ENCODE measurements around the gene HES5. TPM values are rescaled to one million over a fixed set of nuclear protein-coding genes. Genes with fewer than 3 reads are reported as not detected.

The HES5 gene
- total and polyA plus RNA-seq, 2 of the 13 experiments (the other 11 are each of a cell fraction or from before 2014, with no cell fraction given), result not detected

- no peak for ATAC-seq
- Histone ChIP-seq H3K9me3 (ENCODE audit: low read length) (no peaks in the 10 kb centered on the region), H3K79me2 (ENCODE audit: insufficient read depth, low read length) (no peaks in the 10 kb centered on the region), H3K4me3 (replicated peaks in 1 of 3; ENCODE audit: insufficient read depth in 1 of 3, low read depth in 2 of 3, low read length in 3 of 3) (no peak overlapping the region), H3K27me3 (ENCODE audit: control insufficient read depth in 1 of 2, insufficient read depth in 2 of 2, low read length in 2 of 2) (peaks cover 5 to 34% of the 10 kb centered on the region in 2 experiments; a peak in 4 of 5 replicates), H3K36me3 (replicated peaks in 1 of 2; ENCODE audit: control insufficient read depth in 1 of 2, insufficient read depth in 2 of 2, low read length in 2 of 2) (no peaks in the 10 kb centered on the region), H4K20me1 (ENCODE audit: insufficient read depth, low read length) (no peaks in the 10 kb centered on the region), H2AFZ (ENCODE audit: low read length) (no peak overlapping the region), H3K4me2 (ENCODE audit: low read depth, low read length) (no peak overlapping the region), H3K4me1 (ENCODE audit: insufficient read depth, low read length) (peaks cover 39% of the 10 kb centered on the region), H3K27ac (ENCODE audit: extremely low read length, insufficient read depth, low read length) (no peak overlapping the region), H3K9ac (ENCODE audit: insufficient read depth, low read depth, low read length) (no peak overlapping the region)
- ChIA-PET POLR2A (no interaction called here), CTCF (ENCODE audit: low intra/inter-chr PET ratio, low total read pairs) (no interaction called here)
- FAIRE-seq, result no peak
- TF ChIP-seq ZFAT (CRISPR knock-in tag; conservative IDR thresholded peaks at IDR 0.05) (no peak), ZNF10 (CRISPR knock-in tag; IDR thresholded peaks at IDR 0.05; ENCODE audit: borderline replicate concordance, low read depth) (no peak), ZBTB44 (CRISPR knock-in tag; IDR thresholded peaks at IDR 0.05) (no peak), MAZ (IDR thresholded peaks at IDR 0.05; ENCODE audit: borderline replicate concordance, low read depth, low read length) (no peak), MAZ (CRISPR knock-in tag; IDR thresholded peaks at IDR 0.05; ENCODE audit: low read depth) (no peak), ZNF136 (CRISPR knock-in tag; IDR thresholded peaks at IDR 0.05; ENCODE audit: low read depth) (no peak), CBX2 (IDR thresholded peaks at IDR 0.05; ENCODE audit: low read depth, low read length) (no peak), CBX2 (CRISPR knock-in tag; IDR thresholded peaks at IDR 0.05; ENCODE audit: low read depth) (no peak), ZNF354B (CRISPR knock-in tag; IDR thresholded peaks at IDR 0.05) (no peak), ZHX1 (CRISPR knock-in tag; IDR thresholded peaks at IDR 0.05; ENCODE audit: low read depth) (no peak), ZNF777 (CRISPR knock-in tag; IDR thresholded peaks at IDR 0.05) (no peak), NR2F6 (IDR thresholded peaks at IDR 0.05) (no peak), NR2F6 (CRISPR knock-in tag; IDR thresholded peaks at IDR 0.05) (no peak), PAWR (CRISPR knock-in tag; IDR thresholded peaks at IDR 0.05; ENCODE audit: borderline replicate concordance) (no peak), MIXL1 (CRISPR knock-in tag; IDR thresholded peaks at IDR 0.05) (no peak), BCL6 (CRISPR knock-in tag; IDR thresholded peaks at IDR 0.05) (no peak), POLR2A (IDR thresholded peaks at IDR 0.05; ENCODE audit: insufficient read depth in 1 of 2, low read depth in 2 of 2, low read length in 2 of 2) (no peak)
- WGBS (ENCODE audit: low lambda C conversion rate), result 34% methylated on average over 3 of the region's 16 CpGs
- DNase-seq (ENCODE audit: low spot score), result no peak
- intact Hi-C loops (cut with micrococcal nuclease; ENCODE audit: unreplicated experiment), result no loop called here
- in situ Hi-C loops (cut with HindIII; ENCODE audit: extremely low pct_ligation_motif_present, low pct_unique_long_range_greater_than_20kb), result no loop called here
- no TSS peak for BruUV-seq (replicated peaks)
Observed at GRCh38 chr1:2567083-2567679, 37.1 kb upstream of the HES5 start.

Measured in HepG2 (cell line).